Panc1 (cell line): ENCODE results near the gene INMT. TPM values are rescaled to one million over a fixed set of nuclear protein-coding genes. Genes with fewer than 3 reads are reported as not detected.

ENCODE experiments used
- ATAC-seq: fragments of 200-7000 bp; cut with Tn5 transposase; 2 replicates; pipeline ENCODE4 v1.9.1; 2020; ENCODE audit warnings: mild to moderate bottlenecking, moderate library complexity
- BruUV-seq: library from RNA; stranded (reverse); fragments of 400-500 nt; replicated peaks from 2 replicates; lab custom pipeline; 2021; lab: Mats Ljungman, UMichigan
- CTCF ChIA-PET: fragments of 300-600 bp; sonication (Branson Sonifier 250); formaldehyde crosslinking; loops from one replicate; lab custom pipeline; 2022; ENCODE audit warnings: antibody characterized with exemption; lab: Charles Lee
- POLR2A ChIA-PET: fragments of 300-600 bp; sonication (Branson Sonifier 250); formaldehyde crosslinking; loops from one replicate; lab custom pipeline; 2022; ENCODE audit warnings: antibody characterized with exemption; lab: Charles Lee
- DNase-seq: peaks from one replicate; pipeline ENCODE4 v3.0.0-alpha.2; 2010; ENCODE audit warnings: low read depth, low spot score
- H3K27ac ChIP-seq: 2 replicates; pipeline ENCODE4 v1.5.1; 2011; ENCODE audit warnings: mild to moderate bottlenecking, low read length, inconsistent platforms
- H3K27me3 ChIP-seq: fragments of 200-500 bp; sonication (Bioruptor generic); 2 replicates; pipeline ENCODE4 v1.6.0; 2014; ENCODE audit warnings: low read length, inconsistent platforms; ENCODE audit not compliant: control insufficient read depth, insufficient read depth
- H3K36me3 ChIP-seq: fragments of 200-500 bp; sonication (Bioruptor generic); 2 replicates; pipeline ENCODE4 v1.5.1; 2014; ENCODE audit warnings: inconsistent platforms, mild to moderate bottlenecking, low read length, moderate library complexity; ENCODE audit not compliant: control insufficient read depth, insufficient read depth
- H3K4me1 ChIP-seq: 2 replicates; pipeline ENCODE4 v1.5.1; 2011; ENCODE audit warnings: inconsistent platforms, mild to moderate bottlenecking, low read length, moderate library complexity; ENCODE audit not compliant: control insufficient read depth, insufficient read depth
- H3K4me3 ChIP-seq, 2 experiments: 2 replicates each; pipeline ENCODE4 v1.5.1; 2011 to 2012; ENCODE audit warnings: low read depth in 2 of 2, low read length in 2 of 2, mild to moderate bottlenecking in 2 of 2, inconsistent platforms in 1 of 2, moderate library complexity in 1 of 2
- H3K9me3 ChIP-seq: fragments of 200-500 bp; sonication (Bioruptor generic); 2 replicates; pipeline ENCODE4 v1.5.1; 2014; ENCODE audit warnings: low read depth, mild to moderate bottlenecking, inconsistent platforms, low read length, moderate library complexity; ENCODE audit not compliant: control insufficient read depth, insufficient read depth
- CTCF ChIP-seq: fragments of 450-650 bp; IDR thresholded peaks from 2 replicates; pipeline ENCODE4 v1.5.1; 2017; ENCODE audit warnings: mild to moderate bottlenecking
- POLR2AphosphoS5 ChIP-seq: IDR thresholded peaks from 2 replicates; pipeline ENCODE4 v1.6.1; 2012; ENCODE audit warnings: mild to moderate bottlenecking, low read depth, low read length, moderate library complexity
- REST ChIP-seq, 2 experiments: IDR thresholded peaks; 2 replicates each; pipeline ENCODE4 v1.6.1; 2011 to 2012; ENCODE audit warnings: low read depth in 2 of 2, control low read depth in 1 of 2, low read length in 1 of 2, mild to moderate bottlenecking in 1 of 2, moderate library complexity in 1 of 2; ENCODE audit not compliant: insufficient read depth in 1 of 2
- SIN3A ChIP-seq: IDR thresholded peaks from 2 replicates; pipeline ENCODE4 v1.6.1; 2012; ENCODE audit warnings: low read depth, mild to moderate bottlenecking, low read length, moderate library complexity, borderline replicate concordance; ENCODE audit not compliant: insufficient read depth
- TCF7L2 ChIP-seq: IDR thresholded peaks from 2 replicates; pipeline ENCODE4 v1.6.1; 2011; ENCODE audit warnings: mild to moderate bottlenecking, low read depth, low read length, inconsistent platforms
- in situ Hi-C: cut with HindIII; loops from 2 replicates; pipeline ENCODE4 v1.10.0; 2016; ENCODE audit warnings: low sequenced_read_pairs, low pct_unique_long_range_greater_than_20kb
- intact Hi-C: fragments of 100-400 bp; cut with micrococcal nuclease; formaldehyde crosslinking; loops from one replicate; pipeline ENCODE4 v1.10.0; 2022; ENCODE audit not compliant: unreplicated experiment
- total RNA-seq: library from RNA; stranded (reverse); gene quantifications from one replicate; pipeline ENCODE4 v1.2.1, GENCODE V29; 2021; ENCODE audit not compliant: unreplicated experiment

Gene INMT
- total RNA-seq, 1 experiment from 2014 or later, result 0.13 TPM

- H3K9me3 ChIP-seq, result no peaks in the 10 kb centered on the region
- intact Hi-C loops, result loop anchor here (2.0 to 10.0 kb wide), 3 partner anchors 105 to 322 kb away; no protein-coding TSS in a partner anchor
- in situ Hi-C loops, result no loop called here
- H3K36me3 ChIP-seq, result no peaks in the 10 kb centered on the region
- DNase-seq, result no peak
- H3K27ac ChIP-seq, result no peak overlapping the region
- TF ChIP-seq POLR2AphosphoS5, result no peak
- H3K4me1 ChIP-seq, result no peaks in the 10 kb centered on the region; the same call in 1 of the 2 replicates
- BruUV-seq, result no TSS peak
- CTCF ChIA-PET, result interaction anchor here (0.7 kb wide), 1 partner anchor 174 kb away, joined by 3 read pairs; no protein-coding TSS in a partner anchor
- H3K4me3 ChIP-seq, result no peak overlapping the region
- POLR2A ChIA-PET, result no interaction called here
- peak; percentile 42 for ATAC-seq
- no peaks in the 10 kb centered on the region for H3K27me3 ChIP-seq
Measured at GRCh38 chr7:30799976-30800661, 48.2 kb downstream of the INMT start.

GRCh38 chr7:30800785-30801252 is 48.9 kb downstream of the INMT start:
- intact Hi-C loops (loop anchor here (2.0 to 10.0 kb wide), 3 partner anchors 104 to 321 kb away; no protein-coding TSS in a partner anchor), in situ Hi-C loops (no loop called here)
- no TSS peak for BruUV-seq
- CTCF ChIA-PET, result no interaction called here
- DNase-seq (peak; percentile 46), ATAC-seq (peak; percentile 88)
- Histone ChIP-seq H3K4me3 (no peak overlapping the region), H3K4me1 (no peaks in the 10 kb centered on the region; the same call in 1 of the 2 replicates), H3K9me3 (no peaks in the 10 kb centered on the region), H3K27ac (no peak overlapping the region), H3K36me3 (no peaks in the 10 kb centered on the region), H3K27me3 (no peaks in the 10 kb centered on the region)
- POLR2A ChIA-PET, result no interaction called here
- TF ChIP-seq REST (IDR thresholded peaks at IDR 0.05; ENCODE audit: insufficient read depth in 1 of 2, low read depth in 2 of 2, low read length in 1 of 2) (no peak), CTCF (peak; percentile 83)

- TF ChIP-seq REST (IDR thresholded peaks at IDR 0.05; ENCODE audit: insufficient read depth in 1 of 2, low read depth in 2 of 2, low read length in 1 of 2) (no peak), TCF7L2 (no peak), CTCF (no peak), POLR2AphosphoS5 (no peak), SIN3A (no peak)
- in situ Hi-C loops (no loop called here), intact Hi-C loops (loop anchor here (5.0 to 10.0 kb wide), 2 partner anchors 102 to 319 kb away; no protein-coding TSS in a partner anchor)
- Histone ChIP-seq H3K4me3 (no peak overlapping the region), H3K36me3 (no peaks in the 10 kb centered on the region), H3K27me3 (no peaks in the 10 kb centered on the region), H3K4me1 (no peaks in the 10 kb centered on the region; the same call in 1 of the 2 replicates), H3K27ac (no peak overlapping the region), H3K9me3 (no peaks in the 10 kb centered on the region)
- no peak for ATAC-seq
- no TSS peak for BruUV-seq
- ChIA-PET CTCF (no interaction called here), POLR2A (no interaction called here)
- no peak for DNase-seq
Measured at GRCh38 chr7:30802812-30803211, 50.9 kb downstream of the INMT start.
